GM12878 (cell line): ENCODE results near the gene CPNE5. TPM values are rescaled to one million over a fixed set of nuclear protein-coding genes. Genes with fewer than 3 reads are reported as not detected.

Experiments used
- ATAC-seq: fragments of 200-7000 bp; cut with Tn5 transposase; 3 replicates; pipeline ENCODE4 v1.9.1; 2020; ENCODE audit warnings: mild to moderate bottlenecking, moderate library complexity
- BruUV-seq: library from RNA; stranded (reverse); fragments of 400-500 nt; replicated peaks from 2 replicates; lab custom pipeline; 2021; lab: Mats Ljungman, UMichigan
- CTCF ChIA-PET: fragments of 300-600 bp; sonication (Branson Sonifier 250); formaldehyde crosslinking; extraction: SDS; loops from one replicate; lab custom pipeline; 2021; ENCODE audit warnings: inconsistent platforms; lab: Yijun Ruan, JAX
- POLR2A ChIA-PET: fragments of 350-600 bp; formaldehyde crosslinking; extraction: SDS; loops from one replicate; lab custom pipeline; 2021; ENCODE audit warnings: inconsistent platforms; lab: Charles Lee
- RAD21 ChIA-PET: fragments of 300-600 bp; sonication (Branson Sonifier 250); formaldehyde crosslinking; loops from one replicate; lab custom pipeline; 2023; ENCODE audit warnings: antibody characterized with exemption; ENCODE audit not compliant: unreplicated experiment; lab: Charles Lee
- SMC1A ChIA-PET: fragments of 300-600 bp; sonication (Branson Sonifier 250); formaldehyde crosslinking; loops from one replicate; lab custom pipeline; 2023; ENCODE audit not compliant: unreplicated experiment, uncharacterized antibody; lab: Charles Lee
- DNase-seq: peaks from one replicate; pipeline ENCODE4 v3.0.0-alpha.2; 2011; ENCODE audit warnings: low read depth, low spot score
- FAIRE-seq: peaks from 3 replicates; lab custom pipeline; 2011; peaks lifted over from hg19 to GRCh38; lab: Jason Lieb, UNC
- H2AFZ ChIP-seq: 2 replicates; pipeline ENCODE4 v1.6.0; 2011; ENCODE audit warnings: low read depth, low read length, control low read depth; ENCODE audit not compliant: control insufficient read depth
- H3K27ac ChIP-seq: 2 replicates; pipeline ENCODE4 v1.5.1; 2011; ENCODE audit warnings: control low read depth; ENCODE audit not compliant: control insufficient read depth, insufficient read depth
- H3K27me3 ChIP-seq, 2 experiments: replicated peaks in 1 of 2; 2 replicates each; pipeline versions ENCODE4 v1.6.0 to v1.6.1; 2011; ENCODE audit warnings: low read length in 1 of 2; ENCODE audit not compliant: control insufficient read depth in 2 of 2, insufficient read depth in 2 of 2
- H3K36me3 ChIP-seq, 2 experiments: 2 replicates each; pipeline ENCODE4 v1.5.1; 2011; ENCODE audit warnings: low read length in 1 of 2; ENCODE audit not compliant: control insufficient read depth in 2 of 2, insufficient read depth in 2 of 2
- H3K4me1 ChIP-seq: 2 replicates; pipeline ENCODE4 v1.6.1; 2011; ENCODE audit warnings: mild to moderate bottlenecking, low read length, moderate library complexity, mixed read lengths; ENCODE audit not compliant: control insufficient read depth, insufficient read depth
- H3K4me2 ChIP-seq: 2 replicates; pipeline ENCODE4 v1.6.0; 2011; ENCODE audit warnings: control low read depth; ENCODE audit not compliant: control insufficient read depth, insufficient read depth
- H3K4me3 ChIP-seq: fragments of 200-600 bp; sonication (generic); 2 replicates; pipeline ENCODE4 v1.5.1; 2016
- H3K79me2 ChIP-seq: 2 replicates; pipeline ENCODE4 v1.6.0; 2011; ENCODE audit warnings: low read length; ENCODE audit not compliant: control insufficient read depth, insufficient read depth
- H3K9ac ChIP-seq: 2 replicates; pipeline ENCODE4 v1.8.0; 2011; ENCODE audit warnings: low read length, control low read depth, mixed read lengths; ENCODE audit not compliant: control insufficient read depth, insufficient read depth
- H3K9me3 ChIP-seq: replicated peaks from 3 replicates; pipeline ENCODE4 v1.5.1; 2011; ENCODE audit warnings: mild to moderate bottlenecking, low read length; ENCODE audit not compliant: control insufficient read depth, insufficient read depth
- H4K20me1 ChIP-seq: 2 replicates; pipeline ENCODE4 v1.6.0; 2011; ENCODE audit not compliant: control insufficient read depth, insufficient read depth
- ASH2L ChIP-seq: fragments of 300-600, 200-600 bp; sonication (generic); IDR thresholded peaks from 2 replicates; pipeline ENCODE4 v1.6.1; 2017; ENCODE audit warnings: low read depth, mild to moderate bottlenecking, borderline replicate concordance
- BCL11A ChIP-seq: IDR thresholded peaks from 2 replicates; pipeline ENCODE4 v1.6.1; 2011; ENCODE audit warnings: low read depth, low read length
- CHD4 ChIP-seq: fragments of 200-600 bp; sonication (generic); IDR thresholded peaks from 2 replicates; pipeline ENCODE4 v1.6.1; 2016; ENCODE audit warnings: mild to moderate bottlenecking
- CUX1 ChIP-seq: IDR thresholded peaks from 2 replicates; pipeline ENCODE4 v1.6.1; 2012; ENCODE audit warnings: improper control_type of control experiment, low read depth, low read length; ENCODE audit not compliant: insufficient replicate concordance
- EED ChIP-seq: sonication (generic); IDR thresholded peaks from 2 replicates; pipeline ENCODE4 v1.6.1; 2016; ENCODE audit warnings: antibody characterized with exemption, low read depth
- ELK1 ChIP-seq: IDR thresholded peaks from 2 replicates; pipeline ENCODE4 v1.6.1; 2012; ENCODE audit warnings: low read depth, low read length, improper control_type of control experiment
- IKZF1 ChIP-seq: fragments of 450-650 bp; conservative IDR thresholded peaks from 2 replicates; pipeline ENCODE4 v1.6.1; 2017; ENCODE audit warnings: antibody characterized with exemption, mild to moderate bottlenecking
- RAD21 ChIP-seq: IDR thresholded peaks from 2 replicates; pipeline ENCODE4 v1.6.1; 2011; ENCODE audit warnings: mild to moderate bottlenecking, low read depth, low read length, moderate library complexity; ENCODE audit not compliant: insufficient read depth
- SREBF1 ChIP-seq: IDR thresholded peaks from 2 replicates; pipeline ENCODE4 v1.6.1; 2012; ENCODE audit warnings: mild to moderate bottlenecking, low read length
- TARDBP ChIP-seq: IDR thresholded peaks from 2 replicates; pipeline ENCODE4 v1.6.1; 2016; ENCODE audit warnings: borderline replicate concordance
- YBX1 ChIP-seq: fragments of 450-650 bp; IDR thresholded peaks from 2 replicates; pipeline ENCODE4 v1.6.1; 2016; ENCODE audit warnings: antibody characterized with exemption
- ZNF217 ChIP-seq: fragments of 450-650 bp; IDR thresholded peaks from 2 replicates; pipeline ENCODE4 v1.6.1; 2017; ENCODE audit warnings: antibody characterized with exemption, mild to moderate bottlenecking
- WGBS: methylation state at CpG from one replicate; pipeline ENCODE4 v1.1.6; 2016; ENCODE audit warnings: low lambda C conversion rate; ENCODE audit not compliant: insufficient replicate concordance, insufficient coverage; ENCODE audit errors: missing lambda C conversion rate; 5-methylcytosine and 5-hydroxymethylcytosine counted together
- in situ Hi-C: fragments of 300-500 bp; cut with MboI; formaldehyde crosslinking; loops from 9 replicates; pipeline ENCODE4 v1.14.3; 2018; ENCODE audit warnings: mixed read lengths
- intact Hi-C: fragments of 100-400 bp; cut with micrococcal nuclease; formaldehyde crosslinking; loops from one replicate; pipeline ENCODE4 v1.14.2; 2022; ENCODE audit not compliant: unreplicated experiment
- polyA plus RNA-seq, 11 experiments: library from polyadenylated mRNA; depleted of rRNA in 4 of 11; unstranded in 6 of 11; stranded (reverse) in 5 of 11; fragments of >200 nt; fragmentation: Nextera tagmentation in 4 of 11; fragmentation: Illumina TruSeq in 1 of 11; extraction: Ambion mirVana in 4 of 11; extraction: Trizol in 1 of 11; gene quantifications; 1 replicate in 1 of 11; 2 replicates in 10 of 11; pipeline versions ENCODE4 v1.2.1 to v1.2.3, GENCODE V29; 2011 to 2016; ENCODE audit warnings: inconsistent platforms in 2 of 11, missing spikeins in 2 of 11, low read depth in 1 of 11
- total RNA-seq, 4 experiments: library from RNA; depleted of rRNA in 3 of 4; stranded (reverse); fragments of >200 nt in 3 of 4; fragmentation: Illumina TruSeq in 1 of 4; extraction: Trizol in 1 of 4; gene quantifications; 2 replicates each; pipeline versions ENCODE4 v1.2.1 to v1.2.3, GENCODE V29; 2013 to 2021

The CPNE5 gene
- total and polyA plus RNA-seq, 10 of the 15 experiments (the other 5 are each of a cell fraction or from before 2014, with no cell fraction given) = 2.4 to 39.1 (median 18.2) TPM

GRCh38 chr6:36867471-36868224 lies 28.4 kb upstream of the CPNE5 start:
- no TSS peak for BruUV-seq
- ATAC-seq (no peak), FAIRE-seq (no peak), DNase-seq (no peak)
- SMC1A ChIA-PET = interaction anchor here (1.0 to 2.1 kb wide), 3 partner anchors 18 to 150 kb away, joined by 4 to 5 read pairs (median 4); partner anchors contain the start of gene C6orf89
- no peak overlapping the region for H3K4me2 ChIP-seq
- no peak overlapping the region for H2AFZ ChIP-seq
- no peak overlapping the region for H3K4me3 ChIP-seq
- H3K27me3 ChIP-seq = no peaks in the 10 kb centered on the region
- no peaks in the 10 kb centered on the region for H3K9me3 ChIP-seq
- H3K9ac ChIP-seq = no peak overlapping the region
- in situ Hi-C loops (no loop called here), intact Hi-C loops (no loop called here)
- RAD21 ChIA-PET = no interaction called here
- H3K79me2 ChIP-seq = peaks cover 17% of the 10 kb centered on the region
- no peaks in the 10 kb centered on the region for H4K20me1 ChIP-seq
- 98% methylated on average over 4 of the region's 4 CpGs for WGBS
- CTCF ChIA-PET = interaction anchor here (0.6 to 6.1 kb wide), 6 partner anchors 11 to 185 kb away, joined by 3 to 26 read pairs (median 4); no protein-coding TSS in a partner anchor
- H3K36me3 ChIP-seq = peaks cover 3 to 6% of the 10 kb centered on the region in 2 experiments; a peak in 2 of 4 replicates
- TF ChIP-seq YBX1 (no peak), CUX1 (no peak), ASH2L (no peak), ELK1 (no peak), ZNF217 (no peak), BCL11A (no peak), RAD21 (no peak), SREBF1 (no peak), EED (no peak), CHD4 (no peak), IKZF1 (no peak), TARDBP (no peak)
- 0 out of 2 replicates have a peak, but pooled peaks cover 3% of the 10 kb centered on the region for H3K4me1 ChIP-seq
- POLR2A ChIA-PET = interaction anchor here (1.4 kb wide), 1 partner anchor 11 kb away, joined by 3 read pairs; no protein-coding TSS in a partner anchor
- no peak overlapping the region for H3K27ac ChIP-seq
